Large intestine (tissue), 3 donors: ENCODE data around the gene PKHD1. TPM values are rescaled to one million over a fixed set of nuclear protein-coding genes. Genes with fewer than 3 reads are reported as not detected.
A peak's percentile ranks its signal among the peaks of the same experiment; 100 is the strongest.

Source experiments
- DNase-seq, 2 donors: peaks; one replicate each; pipeline versions ENCODE4 v3.0.0 to v3.0.0-alpha.2; 2013
- H3K27ac ChIP-seq: one replicate; pipeline ENCODE4 v1.5.1; 2013; ENCODE audit warnings: low read length
- H3K27me3 ChIP-seq: 2 replicates; pipeline ENCODE4 v1.6.1; 2013; ENCODE audit warnings: low read length; ENCODE audit not compliant: control insufficient read depth, insufficient read depth
- H3K36me3 ChIP-seq: 2 replicates; pipeline ENCODE4 v1.6.1; 2013; ENCODE audit warnings: low read length; ENCODE audit not compliant: control insufficient read depth, insufficient read depth
- H3K4me1 ChIP-seq: one replicate; pipeline ENCODE4 v1.6.1; 2013; ENCODE audit warnings: low read length; ENCODE audit not compliant: control insufficient read depth, insufficient read depth
- H3K4me3 ChIP-seq: one replicate; pipeline ENCODE4 v1.5.1; 2013; ENCODE audit warnings: low read length
- H3K9me3 ChIP-seq: one replicate; pipeline ENCODE4 v1.6.1; 2013; ENCODE audit warnings: mild to moderate bottlenecking, low read depth, low read length, moderate library complexity; ENCODE audit not compliant: control insufficient read depth
- WGBS: methylation state at CpG from one replicate; pipeline ENCODE4 v1.1.5; 2013; ENCODE audit warnings: low lambda C conversion rate; ENCODE audit not compliant: insufficient coverage; 5-methylcytosine and 5-hydroxymethylcytosine counted together
- polyA plus RNA-seq: library from polyadenylated mRNA; unstranded; fragments of 120-200 nt; gene quantifications from one replicate; pipeline ENCODE4 v1.2.1, GENCODE V29; 2013

PKHD1 gene
- polyA plus RNA-seq, 1 donor = 0.36 TPM

GRCh38 chr6:52019092-52019491, 68.3 kb downstream of the PKHD1 start:
- DNase-seq = peak; percentile 45 to 72
- no CpG with 5 or more reads among the region's 3 CpGs for WGBS
- peak overlapping the region; percentile 19 for H3K27ac ChIP-seq

GRCh38 chr6:52016915-52017748, 70.3 kb downstream of the PKHD1 start:
- Histone ChIP-seq H3K9me3 (no peaks in the 10 kb centered on the region), H3K4me3 (no peak overlapping the region), H3K36me3 (no peaks in the 10 kb centered on the region), H3K4me1 (peaks cover 24% of the 10 kb centered on the region), H3K27me3 (no peaks in the 10 kb centered on the region), H3K27ac (no peak overlapping the region)
- WGBS = 79% methylated on average over 4 of the region's 14 CpGs
- peak; percentile 32 to 53 for DNase-seq

More at GRCh38 chr6:52019092-52019491, 68.3 kb downstream of the PKHD1 start:
- Histone ChIP-seq H3K27me3 (no peaks in the 10 kb centered on the region), H3K36me3 (no peaks in the 10 kb centered on the region), H3K4me3 (no peak overlapping the region), H3K9me3 (no peaks in the 10 kb centered on the region), H3K4me1 (peaks cover 20% of the 10 kb centered on the region)

- no peak overlapping the region for H3K4me3 ChIP-seq
- peaks cover 24% of the 10 kb centered on the region for H3K4me1 ChIP-seq
- WGBS = no CpG with 5 or more reads among the region's 1 CpG
- H3K36me3 ChIP-seq = no peaks in the 10 kb centered on the region
- DNase-seq = no peak
- H3K27ac ChIP-seq = no peak overlapping the region
- no peaks in the 10 kb centered on the region for H3K9me3 ChIP-seq
- H3K27me3 ChIP-seq = no peaks in the 10 kb centered on the region
Measured at GRCh38 chr6:52015953-52016352, 71.5 kb downstream of the PKHD1 start.

- no peaks in the 10 kb centered on the region for H3K27me3 ChIP-seq
- peaks cover 13% of the 10 kb centered on the region for H3K4me1 ChIP-seq
- H3K36me3 ChIP-seq = no peaks in the 10 kb centered on the region
Measured at GRCh38 chr6:52014391-52014790, 73.0 kb downstream of the PKHD1 start.

GRCh38 chr6:52013035-52013434, 74.4 kb downstream of the PKHD1 start:
- DNase-seq = no peak

More at GRCh38 chr6:52014391-52014790, 73.0 kb downstream of the PKHD1 start:
- no peaks in the 10 kb centered on the region for H3K9me3 ChIP-seq
- H3K4me3 ChIP-seq = no peak overlapping the region
- WGBS = no CpG with 5 or more reads among the region's 1 CpG
- DNase-seq = no peak
- no peak overlapping the region for H3K27ac ChIP-seq

GRCh38 chr6:52012582-52012981, 74.8 kb downstream of the PKHD1 start:
- Histone ChIP-seq H3K27me3 (no peaks in the 10 kb centered on the region), H3K4me3 (no peak overlapping the region), H3K9me3 (no peaks in the 10 kb centered on the region), H3K4me1 (peaks cover 4% of the 10 kb centered on the region), H3K27ac (no peak overlapping the region), H3K36me3 (no peaks in the 10 kb centered on the region)
- 100% methylated on average over 4 of the region's 4 CpGs for WGBS
- DNase-seq = no peak

More at GRCh38 chr6:52013035-52013434, 74.4 kb downstream of the PKHD1 start:
- no peak overlapping the region for H3K4me3 ChIP-seq
- H3K4me1 ChIP-seq = peaks cover 4% of the 10 kb centered on the region
- no peak overlapping the region for H3K27ac ChIP-seq
- H3K9me3 ChIP-seq = no peaks in the 10 kb centered on the region
- no peaks in the 10 kb centered on the region for H3K36me3 ChIP-seq
- H3K27me3 ChIP-seq = no peaks in the 10 kb centered on the region
- no CpG with 5 or more reads among the region's 1 CpG for WGBS

GRCh38 chr6:52010806-52011205, 76.6 kb downstream of the PKHD1 start:
- no peak for DNase-seq
- Histone ChIP-seq H3K27me3 (no peaks in the 10 kb centered on the region), H3K4me3 (no peak overlapping the region), H3K9me3 (no peaks in the 10 kb centered on the region), H3K36me3 (no peaks in the 10 kb centered on the region), H3K4me1 (peaks cover 4% of the 10 kb centered on the region), H3K27ac (no peak overlapping the region)
- 80% methylated on average over 1 of the region's 1 CpG for WGBS

- H3K27me3 ChIP-seq = no peaks in the 10 kb centered on the region
- no peaks in the 10 kb centered on the region for H3K36me3 ChIP-seq
- H3K4me1 ChIP-seq = peaks cover 8% of the 10 kb centered on the region
- H3K4me3 ChIP-seq = no peak overlapping the region
- no peak overlapping the region for H3K27ac ChIP-seq
- whole genome bisulfite sequencing = 93% methylated on average over 2 of the region's 6 CpGs
- no peaks in the 10 kb centered on the region for H3K9me3 ChIP-seq
- DNase-seq = no peak
Measured at GRCh38 chr6:52010145-52010544, 77.3 kb downstream of the PKHD1 start.

- DNase-seq = no peak
Measured at GRCh38 chr6:52009466-52010140, 77.8 kb downstream of the PKHD1 start.

GRCh38 chr6:52000064-52000463, 87.3 kb downstream of the PKHD1 start:
- Histone ChIP-seq H3K4me1 (peaks cover 3% of the 10 kb centered on the region), H3K27ac (no peak overlapping the region), H3K36me3 (no peaks in the 10 kb centered on the region), H3K9me3 (no peaks in the 10 kb centered on the region), H3K27me3 (no peaks in the 10 kb centered on the region), H3K4me3 (no peak overlapping the region)
- WGBS = 33% methylated on average over 1 of the region's 3 CpGs
- DNase-seq = no peak

More at GRCh38 chr6:52009466-52010140, 77.8 kb downstream of the PKHD1 start:
- Histone ChIP-seq H3K4me3 (no peak overlapping the region), H3K27me3 (no peaks in the 10 kb centered on the region), H3K4me1 (peaks cover 9% of the 10 kb centered on the region), H3K9me3 (no peaks in the 10 kb centered on the region), H3K27ac (no peak overlapping the region), H3K36me3 (no peaks in the 10 kb centered on the region)
- WGBS = no CpG with 5 or more reads among the region's 11 CpGs
